ENCODE measurements around the gene AMN1.

Gene AMN1

DNA sequence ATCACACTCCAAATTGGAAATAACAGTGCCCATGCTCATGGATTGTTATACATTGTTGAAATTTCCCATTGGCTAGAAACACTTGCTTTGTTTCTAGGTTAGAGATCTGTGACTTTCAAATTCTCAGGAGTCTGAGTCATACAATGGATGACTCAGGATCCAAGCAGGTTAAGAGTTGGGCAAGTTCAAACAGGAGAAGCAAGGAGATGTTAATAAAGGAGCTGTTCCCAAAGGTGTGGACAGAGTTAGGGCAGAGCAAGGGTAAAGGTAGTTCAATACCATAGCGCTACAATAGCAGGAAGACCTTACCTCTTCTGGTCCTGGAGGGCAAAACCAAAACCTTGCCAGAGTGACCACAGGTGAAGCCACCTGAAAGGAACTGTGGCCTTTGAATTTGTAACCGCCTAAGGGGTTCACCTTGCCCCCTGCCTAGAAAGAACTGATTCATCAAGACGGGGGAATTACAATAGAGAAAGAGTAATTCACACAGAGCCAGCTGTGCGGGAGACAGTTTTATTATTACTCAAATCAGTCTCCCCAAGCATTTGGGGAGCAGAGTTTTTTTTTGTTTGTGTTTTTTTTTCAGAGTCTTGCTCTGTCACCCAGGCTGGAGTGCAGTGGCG is 4.2 kb upstream of the AMN1 start (continued):
- TF ChIP-seq, protein P1, sequence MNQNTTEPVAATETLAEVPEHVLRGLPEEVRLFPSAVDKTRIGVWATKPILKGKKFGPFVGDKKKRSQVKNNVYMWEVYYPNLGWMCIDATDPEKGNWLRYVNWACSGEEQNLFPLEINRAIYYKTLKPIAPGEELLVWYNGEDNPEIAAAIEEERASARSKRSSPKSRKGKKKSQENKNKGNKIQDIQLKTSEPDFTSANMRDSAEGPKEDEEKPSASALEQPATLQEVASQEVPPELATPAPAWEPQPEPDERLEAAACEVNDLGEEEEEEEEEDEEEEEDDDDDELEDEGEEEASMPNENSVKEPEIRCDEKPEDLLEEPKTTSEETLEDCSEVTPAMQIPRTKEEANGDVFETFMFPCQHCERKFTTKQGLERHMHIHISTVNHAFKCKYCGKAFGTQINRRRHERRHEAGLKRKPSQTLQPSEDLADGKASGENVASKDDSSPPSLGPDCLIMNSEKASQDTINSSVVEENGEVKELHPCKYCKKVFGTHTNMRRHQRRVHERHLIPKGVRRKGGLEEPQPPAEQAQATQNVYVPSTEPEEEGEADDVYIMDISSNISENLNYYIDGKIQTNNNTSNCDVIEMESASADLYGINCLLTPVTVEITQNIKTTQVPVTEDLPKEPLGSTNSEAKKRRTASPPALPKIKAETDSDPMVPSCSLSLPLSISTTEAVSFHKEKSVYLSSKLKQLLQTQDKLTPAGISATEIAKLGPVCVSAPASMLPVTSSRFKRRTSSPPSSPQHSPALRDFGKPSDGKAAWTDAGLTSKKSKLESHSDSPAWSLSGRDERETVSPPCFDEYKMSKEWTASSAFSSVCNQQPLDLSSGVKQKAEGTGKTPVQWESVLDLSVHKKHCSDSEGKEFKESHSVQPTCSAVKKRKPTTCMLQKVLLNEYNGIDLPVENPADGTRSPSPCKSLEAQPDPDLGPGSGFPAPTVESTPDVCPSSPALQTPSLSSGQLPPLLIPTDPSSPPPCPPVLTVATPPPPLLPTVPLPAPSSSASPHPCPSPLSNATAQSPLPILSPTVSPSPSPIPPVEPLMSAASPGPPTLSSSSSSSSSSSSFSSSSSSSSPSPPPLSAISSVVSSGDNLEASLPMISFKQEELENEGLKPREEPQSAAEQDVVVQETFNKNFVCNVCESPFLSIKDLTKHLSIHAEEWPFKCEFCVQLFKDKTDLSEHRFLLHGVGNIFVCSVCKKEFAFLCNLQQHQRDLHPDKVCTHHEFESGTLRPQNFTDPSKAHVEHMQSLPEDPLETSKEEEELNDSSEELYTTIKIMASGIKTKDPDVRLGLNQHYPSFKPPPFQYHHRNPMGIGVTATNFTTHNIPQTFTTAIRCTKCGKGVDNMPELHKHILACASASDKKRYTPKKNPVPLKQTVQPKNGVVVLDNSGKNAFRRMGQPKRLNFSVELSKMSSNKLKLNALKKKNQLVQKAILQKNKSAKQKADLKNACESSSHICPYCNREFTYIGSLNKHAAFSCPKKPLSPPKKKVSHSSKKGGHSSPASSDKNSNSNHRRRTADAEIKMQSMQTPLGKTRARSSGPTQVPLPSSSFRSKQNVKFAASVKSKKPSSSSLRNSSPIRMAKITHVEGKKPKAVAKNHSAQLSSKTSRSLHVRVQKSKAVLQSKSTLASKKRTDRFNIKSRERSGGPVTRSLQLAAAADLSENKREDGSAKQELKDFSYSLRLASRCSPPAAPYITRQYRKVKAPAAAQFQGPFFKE (tag by site-specific recombination; IDR thresholded peaks at IDR 0.05; ENCODE audit: borderline replicate concordance): no peak
- no peak for TF ChIP-seq ZNF202 (tag by site-specific recombination; IDR thresholded peaks at IDR 0.05; ENCODE audit: borderline replicate concordance)
- TF ChIP-seq MYNN (tag by site-specific recombination; IDR thresholded peaks at IDR 0.05; ENCODE audit: borderline replicate concordance): no peak
- no peak for TF ChIP-seq ZNF830 (tag by site-specific recombination; IDR thresholded peaks at IDR 0.05; ENCODE audit: low read depth)
- TF ChIP-seq, protein P2, sequence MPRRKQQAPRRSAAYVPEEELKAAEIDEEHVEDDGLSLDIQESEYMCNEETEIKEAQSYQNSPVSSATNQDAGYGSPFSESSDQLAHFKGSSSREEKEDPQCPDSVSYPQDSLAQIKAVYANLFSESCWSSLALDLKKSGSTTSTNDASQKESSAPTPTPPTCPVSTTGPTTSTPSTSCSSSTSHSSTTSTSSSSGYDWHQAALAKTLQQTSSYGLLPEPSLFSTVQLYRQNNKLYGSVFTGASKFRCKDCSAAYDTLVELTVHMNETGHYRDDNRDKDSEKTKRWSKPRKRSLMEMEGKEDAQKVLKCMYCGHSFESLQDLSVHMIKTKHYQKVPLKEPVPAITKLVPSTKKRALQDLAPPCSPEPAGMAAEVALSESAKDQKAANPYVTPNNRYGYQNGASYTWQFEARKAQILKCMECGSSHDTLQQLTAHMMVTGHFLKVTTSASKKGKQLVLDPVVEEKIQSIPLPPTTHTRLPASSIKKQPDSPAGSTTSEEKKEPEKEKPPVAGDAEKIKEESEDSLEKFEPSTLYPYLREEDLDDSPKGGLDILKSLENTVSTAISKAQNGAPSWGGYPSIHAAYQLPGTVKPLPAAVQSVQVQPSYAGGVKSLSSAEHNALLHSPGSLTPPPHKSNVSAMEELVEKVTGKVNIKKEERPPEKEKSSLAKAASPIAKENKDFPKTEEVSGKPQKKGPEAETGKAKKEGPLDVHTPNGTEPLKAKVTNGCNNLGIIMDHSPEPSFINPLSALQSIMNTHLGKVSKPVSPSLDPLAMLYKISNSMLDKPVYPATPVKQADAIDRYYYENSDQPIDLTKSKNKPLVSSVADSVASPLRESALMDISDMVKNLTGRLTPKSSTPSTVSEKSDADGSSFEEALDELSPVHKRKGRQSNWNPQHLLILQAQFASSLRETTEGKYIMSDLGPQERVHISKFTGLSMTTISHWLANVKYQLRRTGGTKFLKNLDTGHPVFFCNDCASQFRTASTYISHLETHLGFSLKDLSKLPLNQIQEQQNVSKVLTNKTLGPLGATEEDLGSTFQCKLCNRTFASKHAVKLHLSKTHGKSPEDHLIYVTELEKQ (tag by site-specific recombination; IDR thresholded peaks at IDR 0.05; ENCODE audit: borderline replicate concordance): peak; percentile 21; the same call in 1 of the 2 replicates
- TF ChIP-seq, protein P3, sequence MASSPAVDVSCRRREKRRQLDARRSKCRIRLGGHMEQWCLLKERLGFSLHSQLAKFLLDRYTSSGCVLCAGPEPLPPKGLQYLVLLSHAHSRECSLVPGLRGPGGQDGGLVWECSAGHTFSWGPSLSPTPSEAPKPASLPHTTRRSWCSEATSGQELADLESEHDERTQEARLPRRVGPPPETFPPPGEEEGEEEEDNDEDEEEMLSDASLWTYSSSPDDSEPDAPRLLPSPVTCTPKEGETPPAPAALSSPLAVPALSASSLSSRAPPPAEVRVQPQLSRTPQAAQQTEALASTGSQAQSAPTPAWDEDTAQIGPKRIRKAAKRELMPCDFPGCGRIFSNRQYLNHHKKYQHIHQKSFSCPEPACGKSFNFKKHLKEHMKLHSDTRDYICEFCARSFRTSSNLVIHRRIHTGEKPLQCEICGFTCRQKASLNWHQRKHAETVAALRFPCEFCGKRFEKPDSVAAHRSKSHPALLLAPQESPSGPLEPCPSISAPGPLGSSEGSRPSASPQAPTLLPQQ (tag by site-specific recombination; IDR thresholded peaks at IDR 0.05): 0 out of 2 replicates have a peak, but pooled peaks have one; percentile 13
- peak; percentile 41; the same call in 1 of the 2 replicates for TF ChIP-seq ZIC2 (tag by site-specific recombination; IDR thresholded peaks at IDR 0.05)
- TF ChIP-seq ZBTB48 (tag by site-specific recombination; IDR thresholded peaks at IDR 0.05): no peak
- TF ChIP-seq ZNF776 (tag by site-specific recombination; IDR thresholded peaks at IDR 0.05; ENCODE audit: borderline replicate concordance): no peak
- TF ChIP-seq, protein P4, sequence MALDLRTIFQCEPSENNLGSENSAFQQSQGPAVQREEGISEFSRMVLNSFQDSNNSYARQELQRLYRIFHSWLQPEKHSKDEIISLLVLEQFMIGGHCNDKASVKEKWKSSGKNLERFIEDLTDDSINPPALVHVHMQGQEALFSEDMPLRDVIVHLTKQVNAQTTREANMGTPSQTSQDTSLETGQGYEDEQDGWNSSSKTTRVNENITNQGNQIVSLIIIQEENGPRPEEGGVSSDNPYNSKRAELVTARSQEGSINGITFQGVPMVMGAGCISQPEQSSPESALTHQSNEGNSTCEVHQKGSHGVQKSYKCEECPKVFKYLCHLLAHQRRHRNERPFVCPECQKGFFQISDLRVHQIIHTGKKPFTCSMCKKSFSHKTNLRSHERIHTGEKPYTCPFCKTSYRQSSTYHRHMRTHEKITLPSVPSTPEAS (tag by site-specific recombination; IDR thresholded peaks at IDR 0.05): no peak
- TF ChIP-seq ZBTB7A (tag by site-specific recombination; IDR thresholded peaks at IDR 0.05; ENCODE audit: low read depth): no peak
- TF ChIP-seq, protein P5, sequence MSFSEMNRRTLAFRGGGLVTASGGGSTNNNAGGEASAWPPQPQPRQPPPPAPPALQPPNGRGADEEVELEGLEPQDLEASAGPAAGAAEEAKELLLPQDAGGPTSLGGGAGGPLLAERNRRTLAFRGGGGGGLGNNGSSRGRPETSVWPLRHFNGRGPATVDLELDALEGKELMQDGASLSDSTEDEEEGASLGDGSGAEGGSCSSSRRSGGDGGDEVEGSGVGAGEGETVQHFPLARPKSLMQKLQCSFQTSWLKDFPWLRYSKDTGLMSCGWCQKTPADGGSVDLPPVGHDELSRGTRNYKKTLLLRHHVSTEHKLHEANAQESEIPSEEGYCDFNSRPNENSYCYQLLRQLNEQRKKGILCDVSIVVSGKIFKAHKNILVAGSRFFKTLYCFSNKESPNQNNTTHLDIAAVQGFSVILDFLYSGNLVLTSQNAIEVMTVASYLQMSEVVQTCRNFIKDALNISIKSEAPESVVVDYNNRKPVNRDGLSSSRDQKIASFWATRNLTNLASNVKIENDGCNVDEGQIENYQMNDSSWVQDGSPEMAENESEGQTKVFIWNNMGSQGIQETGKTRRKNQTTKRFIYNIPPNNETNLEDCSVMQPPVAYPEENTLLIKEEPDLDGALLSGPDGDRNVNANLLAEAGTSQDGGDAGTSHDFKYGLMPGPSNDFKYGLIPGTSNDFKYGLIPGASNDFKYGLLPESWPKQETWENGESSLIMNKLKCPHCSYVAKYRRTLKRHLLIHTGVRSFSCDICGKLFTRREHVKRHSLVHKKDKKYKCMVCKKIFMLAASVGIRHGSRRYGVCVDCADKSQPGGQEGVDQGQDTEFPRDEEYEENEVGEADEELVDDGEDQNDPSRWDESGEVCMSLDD (tag by site-specific recombination; IDR thresholded peaks at IDR 0.05): no peak
- no peak for TF ChIP-seq IKZF3 (tag by site-specific recombination; IDR thresholded peaks at IDR 0.05)
- TF ChIP-seq, protein P6, sequence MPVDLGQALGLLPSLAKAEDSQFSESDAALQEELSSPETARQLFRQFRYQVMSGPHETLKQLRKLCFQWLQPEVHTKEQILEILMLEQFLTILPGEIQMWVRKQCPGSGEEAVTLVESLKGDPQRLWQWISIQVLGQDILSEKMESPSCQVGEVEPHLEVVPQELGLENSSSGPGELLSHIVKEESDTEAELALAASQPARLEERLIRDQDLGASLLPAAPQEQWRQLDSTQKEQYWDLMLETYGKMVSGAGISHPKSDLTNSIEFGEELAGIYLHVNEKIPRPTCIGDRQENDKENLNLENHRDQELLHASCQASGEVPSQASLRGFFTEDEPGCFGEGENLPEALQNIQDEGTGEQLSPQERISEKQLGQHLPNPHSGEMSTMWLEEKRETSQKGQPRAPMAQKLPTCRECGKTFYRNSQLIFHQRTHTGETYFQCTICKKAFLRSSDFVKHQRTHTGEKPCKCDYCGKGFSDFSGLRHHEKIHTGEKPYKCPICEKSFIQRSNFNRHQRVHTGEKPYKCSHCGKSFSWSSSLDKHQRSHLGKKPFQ (tag by site-specific recombination; IDR thresholded peaks at IDR 0.05): no peak
- peak; percentile 41 for TF ChIP-seq ZXDB (tag by site-specific recombination; IDR thresholded peaks at IDR 0.05)
- TF ChIP-seq ZNF555 (tag by site-specific recombination; conservative IDR thresholded peaks at IDR 0.05): no peak
- no peak for TF ChIP-seq SP3 (tag by site-specific recombination; IDR thresholded peaks at IDR 0.05)
- TF ChIP-seq ZNF24 (tag by site-specific recombination; IDR thresholded peaks at IDR 0.05): peak; percentile 19; the same call in 1 of the 2 replicates
- TF ChIP-seq, protein P7, sequence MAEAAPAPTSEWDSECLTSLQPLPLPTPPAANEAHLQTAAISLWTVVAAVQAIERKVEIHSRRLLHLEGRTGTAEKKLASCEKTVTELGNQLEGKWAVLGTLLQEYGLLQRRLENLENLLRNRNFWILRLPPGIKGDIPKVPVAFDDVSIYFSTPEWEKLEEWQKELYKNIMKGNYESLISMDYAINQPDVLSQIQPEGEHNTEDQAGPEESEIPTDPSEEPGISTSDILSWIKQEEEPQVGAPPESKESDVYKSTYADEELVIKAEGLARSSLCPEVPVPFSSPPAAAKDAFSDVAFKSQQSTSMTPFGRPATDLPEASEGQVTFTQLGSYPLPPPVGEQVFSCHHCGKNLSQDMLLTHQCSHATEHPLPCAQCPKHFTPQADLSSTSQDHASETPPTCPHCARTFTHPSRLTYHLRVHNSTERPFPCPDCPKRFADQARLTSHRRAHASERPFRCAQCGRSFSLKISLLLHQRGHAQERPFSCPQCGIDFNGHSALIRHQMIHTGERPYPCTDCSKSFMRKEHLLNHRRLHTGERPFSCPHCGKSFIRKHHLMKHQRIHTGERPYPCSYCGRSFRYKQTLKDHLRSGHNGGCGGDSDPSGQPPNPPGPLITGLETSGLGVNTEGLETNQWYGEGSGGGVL (tag by site-specific recombination; IDR thresholded peaks at IDR 0.05): 0 out of 2 replicates have a peak, but pooled peaks have one; percentile 15
- TF ChIP-seq ZNF341 (tag by site-specific recombination; IDR thresholded peaks at IDR 0.05; ENCODE audit: low read depth): no peak
